HepG2 (cell line): Measurements from ENCODE around the gene VASN. TPM values are rescaled to one million over a fixed set of nuclear protein-coding genes. Genes with fewer than 3 reads are reported as not detected.
A peak's percentile ranks its signal among the peaks of the same experiment; 100 is the strongest.

Experiments used
- CEBPB ChIP-seq: IDR thresholded peaks from 2 replicates; pipeline ENCODE4 v1.6.1; 2011; ENCODE audit warnings: low read depth, low read length, improper control_type of control experiment, borderline replicate concordance
- FLYWCH1 ChIP-seq: sonication (generic); formaldehyde crosslinking; IDR thresholded peaks from 2 replicates; pipeline ENCODE4 v1.8.1; 2023; ENCODE audit warnings: mild to moderate bottlenecking, missing genetic modification reagents
- HNRNPL ChIP-seq: fragments of 200-400 bp; formaldehyde crosslinking; IDR thresholded peaks from 2 replicates; pipeline ENCODE4 v1.6.1; 2017; ENCODE audit warnings: mild to moderate bottlenecking, low read depth, low read length
- MAFK ChIP-seq, 2 experiments: IDR thresholded peaks in 1 of 2; conservative IDR thresholded peaks in 1 of 2; 2 replicates each; pipeline ENCODE4 v1.6.1; 2011; ENCODE audit warnings: improper control_type of control experiment in 2 of 2, low read length in 2 of 2
- MED1 ChIP-seq: sonication (generic); formaldehyde crosslinking; IDR thresholded peaks from 2 replicates; pipeline ENCODE4 v1.4.0; 2020; ENCODE audit warnings: missing genetic modification reagents
- NRL ChIP-seq: sonication (generic); formaldehyde crosslinking; IDR thresholded peaks from 2 replicates; pipeline ENCODE4 v1.5.0; 2020; ENCODE audit warnings: missing genetic modification reagents, mild to moderate bottlenecking, moderate library complexity, borderline replicate concordance
- POGZ ChIP-seq: sonication (generic); formaldehyde crosslinking; IDR thresholded peaks from 2 replicates; pipeline ENCODE4 v1.4.0; 2020; ENCODE audit warnings: mild to moderate bottlenecking, missing genetic modification reagents
- SAP130 ChIP-seq: IDR thresholded peaks from 2 replicates; pipeline ENCODE4 v1.6.1; 2016; ENCODE audit warnings: low read depth
- ZBTB8A ChIP-seq: sonication (generic); formaldehyde crosslinking; IDR thresholded peaks from 2 replicates; pipeline ENCODE4 v1.4.0; 2020; ENCODE audit warnings: mild to moderate bottlenecking, low read depth, missing genetic modification reagents, borderline replicate concordance
- ZFP1 ChIP-seq: IDR thresholded peaks from 2 replicates; pipeline ENCODE4 v1.6.1; 2016
- ZFP37 ChIP-seq: sonication (generic); formaldehyde crosslinking; IDR thresholded peaks from 2 replicates; pipeline ENCODE4 v1.4.0; 2020; ENCODE audit warnings: missing genetic modification reagents, borderline replicate concordance
- ZNF10 ChIP-seq: sonication (generic); formaldehyde crosslinking; IDR thresholded peaks from 2 replicates; pipeline ENCODE4 v1.4.0; 2020; ENCODE audit warnings: mild to moderate bottlenecking, low read depth, missing genetic modification reagents, borderline replicate concordance
- ZNF232 ChIP-seq: sonication (generic); formaldehyde crosslinking; IDR thresholded peaks from 2 replicates; pipeline ENCODE4 v1.4.0; 2020; ENCODE audit warnings: missing genetic modification reagents, borderline replicate concordance
- ZNF567 ChIP-seq: sonication (generic); formaldehyde crosslinking; IDR thresholded peaks from 2 replicates; pipeline ENCODE4 v1.8.1; 2023; ENCODE audit warnings: mild to moderate bottlenecking, missing genetic modification reagents, borderline replicate concordance
- ZNF720 ChIP-seq: sonication (generic); formaldehyde crosslinking; IDR thresholded peaks from 2 replicates; pipeline ENCODE4 v1.4.0; 2020; ENCODE audit warnings: missing genetic modification reagents
- ZNF75D ChIP-seq: sonication (generic); formaldehyde crosslinking; IDR thresholded peaks from 2 replicates; pipeline ENCODE4 v1.8.1; 2023; ENCODE audit warnings: missing genetic modification reagents, mild to moderate bottlenecking, borderline replicate concordance
- ZNF777 ChIP-seq: sonication (generic); formaldehyde crosslinking; IDR thresholded peaks from 2 replicates; pipeline ENCODE4 v1.4.0; 2020; ENCODE audit warnings: missing genetic modification reagents
- polyA plus RNA-seq, 8 experiments: library from polyadenylated mRNA; depleted of rRNA in 3 of 8; stranded (reverse) in 7 of 8; unstranded in 1 of 8; fragments of >200 nt; fragmentation: Illumina TruSeq in 4 of 8; extraction: Trizol in 4 of 8; gene quantifications; 2 replicates each; pipeline versions ENCODE4 v1.2.1 to v1.2.3, GENCODE V29; 2011 to 2016; ENCODE audit warnings: low read depth in 4 of 8, missing spikeins in 1 of 8, mixed read lengths in 1 of 8; ENCODE audit not compliant: insufficient read depth in 1 of 8
- total RNA-seq, 5 experiments: library from RNA; depleted of rRNA; stranded (reverse); fragments of >200 nt; fragmentation: Illumina TruSeq; extraction: Trizol; gene quantifications; 2 replicates each; pipeline ENCODE4 v1.2.3, GENCODE V29; 2016; ENCODE audit warnings: low read depth in 1 of 5
- TF ChIP-seq, protein P1 (sequence below): sonication (generic); formaldehyde crosslinking; IDR thresholded peaks from one replicate; pipeline ENCODE4 v1.5.1; 2020; ENCODE audit warnings: mild to moderate bottlenecking, missing genetic modification reagents; ENCODE audit errors: not compliant biosample characterization
- TF ChIP-seq, protein P2 (sequence below): sonication (generic); formaldehyde crosslinking; IDR thresholded peaks from 2 replicates; pipeline ENCODE4 v1.8.0; 2023; ENCODE audit warnings: mild to moderate bottlenecking, missing genetic modification reagents
- TF ChIP-seq, protein P3 (sequence below): sonication (generic); formaldehyde crosslinking; IDR thresholded peaks from 2 replicates; pipeline ENCODE4 v1.9.0; 2021; ENCODE audit warnings: missing genetic modification reagents, mild to moderate bottlenecking, borderline replicate concordance

VASN gene
- total and polyA plus RNA-seq, 2 of the 13 experiments (the other 11 are each of a cell fraction or from before 2014, with no cell fraction given) = 8.4 to 18.2 TPM

DNA sequence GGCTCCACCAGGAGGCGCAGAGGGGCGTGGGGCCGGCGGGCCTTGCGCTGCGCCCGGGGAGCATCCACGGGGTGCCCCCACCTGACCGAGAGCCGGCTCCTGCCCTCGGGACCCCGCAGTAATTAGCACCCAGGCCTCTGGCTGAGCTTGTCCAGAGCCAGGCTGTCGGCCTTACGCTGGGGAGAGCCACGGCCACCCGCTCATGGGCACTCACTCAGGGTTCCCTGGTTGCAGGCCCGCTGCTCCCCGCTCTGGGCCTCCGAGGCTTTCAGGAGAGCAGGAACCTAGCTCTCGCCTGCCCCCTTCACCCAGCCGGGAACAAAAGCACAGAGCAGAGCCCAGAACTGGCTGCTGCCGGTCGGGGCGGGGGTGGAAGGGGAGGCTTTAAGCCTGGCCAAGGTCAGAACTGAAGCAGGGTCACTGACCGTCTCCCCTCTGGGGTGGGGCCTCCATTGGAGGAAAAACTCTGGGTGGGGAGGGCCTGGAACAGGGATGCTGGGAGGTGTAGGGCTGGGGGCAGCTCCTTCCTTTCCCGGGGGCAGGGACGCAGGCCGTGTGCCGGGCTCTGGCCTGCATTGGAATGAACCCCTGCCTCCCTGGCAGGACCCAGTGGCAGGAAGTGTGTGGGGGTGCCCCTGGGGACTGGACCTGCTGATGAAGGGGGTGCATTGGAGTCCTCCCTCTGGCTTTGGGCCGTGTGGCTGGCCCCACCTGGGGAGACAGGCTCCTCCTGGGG, 43.4 kb upstream of the VASN start (continued):
- TF ChIP-seq POGZ (peak; percentile 69), ZNF232 (CRISPR knock-in tag) (peak; percentile 65; the same call in 1 of the 2 replicates), ZBTB8A (CRISPR knock-in tag) (no peak), ZNF75D (CRISPR knock-in tag) (no peak), ZNF777 (CRISPR knock-in tag) (peak; percentile 36; the same call in 1 of the 2 replicates), MED1 (peak; percentile 82), CEBPB (no peak), ZFP37 (CRISPR knock-in tag) (no peak), FLYWCH1 (CRISPR knock-in tag) (no peak), ZNF720 (CRISPR knock-in tag) (no peak), MAFK (conservative IDR thresholded peaks at IDR 0.05 in 1 of 2, IDR thresholded peaks at IDR 0.05 in 1 of 2; ENCODE audit: low read length in 2 of 2) (no peak), SAP130 (peak; percentile 84), ZFP1 (CRISPR knock-in tag) (0 out of 2 replicates have a peak, but pooled peaks have one; percentile 37), ZNF10 (CRISPR knock-in tag) (no peak), HNRNPL (peak; percentile 91), ZNF567 (CRISPR knock-in tag) (no peak), NRL (CRISPR knock-in tag) (no peak)
- TF ChIP-seq, protein P1, sequence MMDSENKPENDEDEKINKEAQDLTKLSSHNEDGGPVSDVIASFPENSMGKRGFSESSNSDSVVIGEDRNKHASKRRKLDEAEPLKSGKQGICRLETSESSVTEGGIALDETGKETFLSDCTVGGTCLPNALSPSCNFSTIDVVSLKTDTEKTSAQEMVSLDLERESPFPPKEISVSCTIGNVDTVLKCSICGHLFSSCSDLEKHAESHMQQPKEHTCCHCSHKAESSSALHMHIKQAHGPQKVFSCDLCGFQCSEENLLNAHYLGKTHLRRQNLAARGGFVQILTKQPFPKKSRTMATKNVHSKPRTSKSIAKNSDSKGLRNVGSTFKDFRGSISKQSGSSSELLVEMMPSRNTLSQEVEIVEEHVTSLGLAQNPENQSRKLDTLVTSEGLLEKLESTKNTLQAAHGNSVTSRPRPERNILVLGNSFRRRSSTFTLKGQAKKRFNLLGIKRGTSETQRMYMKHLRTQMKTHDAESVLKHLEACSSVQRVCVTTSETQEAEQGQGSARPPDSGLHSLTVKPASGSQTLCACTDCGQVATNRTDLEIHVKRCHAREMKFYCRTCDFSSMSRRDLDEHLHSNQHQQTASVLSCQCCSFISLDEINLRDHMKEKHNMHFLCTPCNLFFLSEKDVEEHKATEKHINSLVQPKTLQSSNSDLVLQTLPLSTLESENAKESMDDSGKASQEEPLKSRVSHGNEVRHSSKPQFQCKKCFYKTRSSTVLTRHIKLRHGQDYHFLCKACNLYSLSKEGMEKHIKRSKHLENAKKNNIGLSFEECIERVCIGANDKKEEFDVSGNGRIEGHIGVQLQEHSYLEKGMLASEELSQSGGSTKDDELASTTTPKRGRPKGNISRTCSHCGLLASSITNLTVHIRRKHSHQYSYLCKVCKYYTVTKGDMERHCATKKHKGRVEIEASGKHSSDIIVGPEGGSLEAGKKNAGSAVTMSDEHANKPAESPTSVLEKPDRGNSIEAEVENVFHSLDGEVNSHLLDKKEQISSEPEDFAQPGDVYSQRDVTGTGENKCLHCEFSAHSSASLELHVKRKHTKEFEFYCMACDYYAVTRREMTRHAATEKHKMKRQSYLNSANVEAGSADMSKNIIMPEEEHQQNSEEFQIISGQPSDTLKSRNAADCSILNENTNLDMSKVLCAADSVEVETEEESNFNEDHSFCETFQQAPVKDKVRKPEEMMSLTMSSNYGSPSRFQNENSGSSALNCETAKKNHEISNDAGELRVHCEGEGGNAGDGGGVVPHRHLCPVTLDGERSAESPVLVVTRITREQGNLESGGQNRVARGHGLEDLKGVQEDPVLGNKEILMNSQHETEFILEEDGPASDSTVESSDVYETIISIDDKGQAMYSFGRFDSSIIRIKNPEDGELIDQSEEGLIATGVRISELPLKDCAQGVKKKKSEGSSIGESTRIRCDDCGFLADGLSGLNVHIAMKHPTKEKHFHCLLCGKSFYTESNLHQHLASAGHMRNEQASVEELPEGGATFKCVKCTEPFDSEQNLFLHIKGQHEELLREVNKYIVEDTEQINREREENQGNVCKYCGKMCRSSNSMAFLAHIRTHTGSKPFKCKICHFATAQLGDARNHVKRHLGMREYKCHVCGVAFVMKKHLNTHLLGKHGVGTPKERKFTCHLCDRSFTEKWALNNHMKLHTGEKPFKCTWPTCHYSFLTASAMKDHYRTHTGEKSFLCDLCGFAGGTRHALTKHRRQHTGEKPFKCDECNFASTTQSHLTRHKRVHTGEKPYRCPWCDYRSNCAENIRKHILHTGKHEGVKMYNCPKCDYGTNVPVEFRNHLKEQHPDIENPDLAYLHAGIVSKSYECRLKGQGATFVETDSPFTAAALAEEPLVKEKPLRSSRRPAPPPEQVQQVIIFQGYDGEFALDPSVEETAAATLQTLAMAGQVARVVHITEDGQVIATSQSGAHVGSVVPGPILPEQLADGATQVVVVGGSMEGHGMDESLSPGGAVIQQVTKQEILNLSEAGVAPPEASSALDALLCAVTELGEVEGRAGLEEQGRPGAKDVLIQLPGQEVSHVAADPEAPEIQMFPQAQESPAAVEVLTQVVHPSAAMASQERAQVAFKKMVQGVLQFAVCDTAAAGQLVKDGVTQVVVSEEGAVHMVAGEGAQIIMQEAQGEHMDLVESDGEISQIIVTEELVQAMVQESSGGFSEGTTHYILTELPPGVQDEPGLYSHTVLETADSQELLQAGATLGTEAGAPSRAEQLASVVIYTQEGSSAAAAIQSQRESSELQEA (CRISPR knock-in tag) = no peak
- TF ChIP-seq, protein P2, sequence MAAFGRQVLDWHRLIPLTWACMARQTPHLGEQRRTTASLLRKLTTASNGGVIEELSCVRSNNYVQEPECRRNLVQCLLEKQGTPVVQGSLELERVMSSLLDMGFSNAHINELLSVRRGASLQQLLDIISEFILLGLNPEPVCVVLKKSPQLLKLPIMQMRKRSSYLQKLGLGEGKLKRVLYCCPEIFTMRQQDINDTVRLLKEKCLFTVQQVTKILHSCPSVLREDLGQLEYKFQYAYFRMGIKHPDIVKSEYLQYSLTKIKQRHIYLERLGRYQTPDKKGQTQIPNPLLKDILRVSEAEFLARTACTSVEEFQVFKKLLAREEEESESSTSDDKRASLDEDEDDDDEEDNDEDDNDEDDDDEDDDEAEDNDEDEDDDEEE (CRISPR knock-in tag) = no peak; the same call in 1 of the 2 replicates
- TF ChIP-seq, protein P3, sequence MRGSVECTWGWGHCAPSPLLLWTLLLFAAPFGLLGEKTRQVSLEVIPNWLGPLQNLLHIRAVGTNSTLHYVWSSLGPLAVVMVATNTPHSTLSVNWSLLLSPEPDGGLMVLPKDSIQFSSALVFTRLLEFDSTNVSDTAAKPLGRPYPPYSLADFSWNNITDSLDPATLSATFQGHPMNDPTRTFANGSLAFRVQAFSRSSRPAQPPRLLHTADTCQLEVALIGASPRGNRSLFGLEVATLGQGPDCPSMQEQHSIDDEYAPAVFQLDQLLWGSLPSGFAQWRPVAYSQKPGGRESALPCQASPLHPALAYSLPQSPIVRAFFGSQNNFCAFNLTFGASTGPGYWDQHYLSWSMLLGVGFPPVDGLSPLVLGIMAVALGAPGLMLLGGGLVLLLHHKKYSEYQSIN (CRISPR knock-in tag) = no peak
